HG02852 (cell line): ENCODE data around the gene ZNF764.
"Not testable (repeated sequence)": the region's sequence is repeated elsewhere in the genome, so short reads cannot be mapped to it uniquely, and the experiment has no call there.

Source experiments
- ATAC-seq: cut with Tn5 transposase; IDR thresholded peaks from one replicate; pipeline ENCODE4 v1.9.1; 2021; ENCODE audit warnings: mild to moderate bottlenecking, moderate library complexity; ENCODE audit not compliant: unreplicated experiment

The ZNF764 gene

GRCh38 chr16:30528799-30529457, 29.2 kb downstream of the ZNF764 start:
- no peak for ATAC-seq

DNA sequence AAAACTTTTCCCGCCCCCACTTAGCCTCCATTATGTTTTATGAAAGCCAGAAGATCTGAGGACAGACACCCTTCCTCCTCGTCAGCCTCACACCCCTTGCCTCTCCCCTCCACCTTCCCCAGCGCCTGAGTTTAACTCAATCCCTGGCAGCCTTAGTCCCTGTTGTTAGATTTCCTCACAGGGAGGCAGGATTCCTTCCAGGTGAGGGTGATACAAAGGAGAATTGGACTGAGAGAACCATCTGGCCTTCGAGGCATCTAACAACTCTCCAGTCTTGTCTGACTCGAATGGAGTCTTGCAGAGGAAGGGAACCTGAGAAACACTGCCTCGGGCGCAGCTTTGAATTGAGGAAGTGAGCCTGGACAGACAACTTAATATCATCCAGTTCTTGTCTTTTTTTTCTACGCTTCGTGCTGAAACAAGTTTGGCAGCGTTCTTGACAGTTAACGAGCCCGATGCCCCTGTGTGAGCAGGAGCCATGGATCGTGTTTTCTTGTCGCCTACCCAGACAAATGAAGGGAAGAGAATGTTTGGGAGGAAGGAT, 30.5 kb downstream of the ZNF764 start:
- ATAC-seq: no peak

DNA sequence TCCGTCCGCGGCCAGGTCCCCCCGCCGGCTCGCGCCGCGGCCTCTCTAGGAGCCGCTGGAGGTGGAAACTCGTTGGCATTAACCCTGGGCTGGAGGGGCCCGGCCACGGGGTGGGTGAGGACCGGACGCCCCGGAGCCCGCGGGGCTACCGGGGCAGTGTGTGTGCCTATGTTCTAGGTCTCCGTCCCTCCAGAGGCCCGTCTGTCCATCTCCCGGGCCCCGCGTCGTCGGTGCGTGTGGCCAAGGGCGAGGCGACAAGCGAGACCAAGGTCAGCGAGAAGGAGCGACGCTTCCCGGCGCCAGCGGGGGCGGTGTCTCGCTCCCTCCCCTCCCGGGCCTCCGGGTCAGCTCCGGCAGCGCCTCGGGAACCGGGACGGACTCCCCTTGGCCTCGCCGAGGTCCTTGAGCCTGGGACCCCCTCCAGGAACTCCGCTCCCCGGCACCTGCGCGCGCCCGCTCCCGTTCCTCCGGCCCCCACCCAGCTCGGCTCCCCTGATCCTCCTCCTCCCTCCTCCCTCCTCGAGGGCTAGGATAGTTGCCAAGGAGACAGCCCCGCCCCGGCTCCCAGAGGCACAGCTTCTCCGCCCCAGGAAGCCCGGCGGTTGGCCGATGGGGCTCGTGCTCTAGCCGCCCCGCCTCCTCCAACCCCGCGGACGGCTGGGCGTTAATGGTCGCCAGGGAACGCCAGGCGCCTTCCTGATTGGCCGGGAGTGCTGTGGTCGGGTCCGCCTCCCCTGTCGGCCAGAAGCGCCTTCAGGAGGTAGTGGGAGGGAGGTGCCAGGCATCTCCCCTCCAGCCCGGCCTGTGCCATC, 31.1 kb downstream of the ZNF764 start:
- ATAC-seq: peak; percentile 79

DNA sequence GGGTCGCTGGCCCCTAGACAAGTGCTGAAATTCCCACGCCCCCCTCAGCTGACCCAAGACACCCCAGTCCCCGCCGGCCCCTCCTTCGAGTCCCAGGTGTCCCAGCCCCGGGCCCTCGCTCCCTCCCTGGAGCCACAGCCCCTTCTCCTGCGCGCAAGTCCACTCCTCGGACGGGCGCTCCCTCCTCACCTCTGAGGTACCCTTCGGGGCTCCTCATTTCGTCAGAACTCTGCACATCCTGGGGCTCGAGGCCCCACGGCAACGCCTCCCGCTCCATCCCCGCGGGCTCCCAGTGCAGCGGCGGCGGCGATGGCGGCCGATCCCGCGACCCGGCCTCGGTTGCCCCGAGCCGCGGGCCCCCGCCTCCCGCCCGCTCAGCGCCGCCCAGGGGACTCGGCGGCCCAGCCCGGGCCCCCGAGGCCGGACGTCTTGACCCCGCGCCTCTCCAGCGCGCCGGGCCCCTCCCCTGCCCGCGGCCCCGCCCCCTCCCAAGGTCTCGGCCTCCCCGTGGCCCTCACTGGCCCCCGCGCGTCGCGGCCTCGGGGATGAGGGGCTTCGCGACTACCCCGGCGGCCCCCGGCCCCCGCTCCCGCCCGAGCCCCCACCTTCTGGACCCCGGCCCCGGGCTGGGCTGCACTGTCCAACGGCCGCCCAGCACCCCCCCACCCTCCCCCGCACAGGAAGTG, 31.9 kb downstream of the ZNF764 start, which contains the start of gene ZNF768:
TSS of gene ZNF768 (minus strand) at position 430 of the 686 bp plus-strand sequence. CDS start at position 277, 153 bp downstream.
- ATAC-seq: no peak

DNA sequence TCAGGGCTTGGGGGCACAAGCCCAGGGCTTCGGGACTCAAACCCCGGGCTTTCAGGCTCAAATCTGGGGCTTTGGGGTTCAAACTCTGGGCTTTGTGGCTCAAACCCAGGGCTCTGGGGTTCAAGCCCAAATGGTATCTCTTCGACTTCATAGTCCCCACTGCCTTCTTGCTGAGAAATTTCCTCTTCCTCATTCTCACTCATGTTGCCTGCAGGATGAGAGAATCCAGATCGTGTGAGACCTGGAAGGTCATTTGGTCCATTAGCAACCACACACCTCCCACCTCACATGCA, 32.4 kb downstream of the ZNF764 start:
- no peak for ATAC-seq

- ATAC-seq: no peak
Measured at GRCh38 chr16:30524575-30525568, 33.3 kb downstream of the ZNF764 start.

- ATAC-seq: no peak
Measured at GRCh38 chr16:30523768-30524574, 34.2 kb downstream of the ZNF764 start.

- not testable (repeated sequence) for ATAC-seq
Measured at GRCh38 chr16:30522702-30523463, 35.3 kb downstream of the ZNF764 start.

GRCh38 chr16:30521873-30522641, 36.1 kb downstream of the ZNF764 start:
- ATAC-seq: no peak

DNA sequence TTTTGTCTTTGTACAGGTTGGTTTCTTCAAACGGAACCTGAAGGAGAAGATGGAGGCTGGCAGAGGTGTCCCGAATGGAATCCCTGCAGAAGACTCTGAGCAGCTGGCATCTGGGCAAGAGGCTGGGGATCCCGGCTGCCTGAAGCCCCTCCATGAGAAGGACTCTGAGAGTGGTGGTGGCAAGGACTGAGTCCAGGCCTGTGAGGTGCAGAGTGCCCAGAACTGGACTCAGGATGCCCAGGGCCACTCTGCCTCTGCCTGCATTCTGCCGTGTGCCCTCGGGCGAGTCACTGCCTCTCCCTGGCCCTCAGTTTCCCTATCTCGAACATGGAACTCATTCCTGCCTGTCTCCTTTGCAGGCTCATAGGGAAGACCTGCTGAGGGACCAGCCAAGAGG, 36.7 kb downstream of the ZNF764 start:
- no peak for ATAC-seq

GRCh38 chr16:30519120-30520049, 38.8 kb downstream of the ZNF764 start:
- no peak for ATAC-seq

GRCh38 chr16:30518552-30518951, 39.6 kb downstream of the ZNF764 start:
- ATAC-seq: no peak

DNA sequence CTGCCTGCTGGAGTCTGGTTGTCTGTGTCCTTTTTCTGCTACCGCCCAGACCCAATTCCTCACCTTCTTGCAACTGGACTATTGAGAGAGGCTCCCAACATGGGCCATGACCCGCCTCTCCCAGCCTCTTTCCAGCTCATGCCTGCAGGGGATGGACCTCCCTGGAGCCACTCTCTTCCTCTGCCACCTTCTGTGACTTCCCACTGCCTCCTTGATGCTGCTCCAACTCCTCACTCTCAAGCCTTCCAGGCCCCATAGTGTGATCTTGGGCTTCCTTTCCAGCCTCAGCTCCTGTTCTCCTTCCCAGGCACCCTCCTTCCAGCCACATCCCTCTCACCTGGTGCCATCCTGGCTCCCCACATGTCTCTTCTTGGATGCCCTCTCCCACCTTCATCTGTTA, 42.9 kb downstream of the ZNF764 start:
- no peak for ATAC-seq

- ATAC-seq: no peak
Measured at GRCh38 chr16:30511509-30511908, 46.7 kb downstream of the ZNF764 start.

- no peak for ATAC-seq
Measured at GRCh38 chr16:30510376-30510938, 47.7 kb downstream of the ZNF764 start.

DNA sequence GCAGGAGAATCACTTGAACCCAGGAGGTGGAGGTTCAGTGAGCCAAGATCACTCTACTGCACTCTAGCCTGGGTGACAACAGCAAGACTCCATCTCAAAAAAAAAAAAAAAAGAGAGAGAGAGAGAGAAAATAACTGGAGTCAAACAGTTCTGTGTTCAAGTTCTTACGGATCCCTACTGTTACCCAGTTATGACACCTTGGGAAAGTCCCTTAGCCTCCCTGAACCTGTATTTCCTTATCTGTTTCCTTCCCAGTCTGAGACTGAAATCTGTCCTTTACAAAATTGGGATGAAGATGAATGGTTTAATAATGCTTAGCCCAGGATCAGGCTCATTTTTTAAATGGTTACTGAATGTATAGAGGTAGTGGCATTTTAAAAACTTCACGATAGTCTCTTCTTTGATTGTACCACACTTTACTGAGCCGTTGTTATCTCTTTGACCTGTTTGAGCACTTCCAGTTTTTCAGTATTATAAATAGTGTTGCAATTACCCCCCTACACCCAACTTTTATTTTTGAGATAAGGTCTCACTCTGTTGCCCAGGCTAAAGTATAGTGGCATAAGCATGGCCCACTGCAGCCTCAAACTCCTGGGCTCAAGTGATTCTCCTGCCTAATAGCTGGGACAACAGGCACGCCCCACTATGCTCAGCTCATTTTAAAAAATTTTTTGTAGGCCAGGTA, 49.0 kb downstream of the ZNF764 start:
- no peak for ATAC-seq
